Right atrium auricular region (tissue), 2 donors: Measurements from ENCODE around the gene KIFAP3. TPM values are rescaled to one million over a fixed set of nuclear protein-coding genes. Genes with fewer than 3 reads are reported as not detected.

Source experiments
- DNase-seq: peaks from one replicate; pipeline ENCODE4 v3.0.0-alpha.2; 2019; ENCODE audit warnings: low spot score
- H3K27ac ChIP-seq, 2 donors: fragments of 200-600 bp; sonication (generic); 1 replicate in 1 of 2; 2 replicates in 1 of 2; pipeline ENCODE4 v1.5.1; 2016 to 2019
- H3K27me3 ChIP-seq, 2 donors: fragments of 200-600 bp; sonication (generic); one replicate each; pipeline versions ENCODE4 v1.5.1 to v1.6.0; 2017 to 2019
- H3K36me3 ChIP-seq: fragments of 200-600 bp; sonication (generic); one replicate; pipeline ENCODE4 v1.5.1; 2016
- H3K4me1 ChIP-seq, 2 donors: fragments of 200-600 bp; sonication (generic); one replicate each; pipeline versions ENCODE4 v1.5.1 to v1.6.0; 2017 to 2019
- H3K4me3 ChIP-seq, 2 donors: fragments of 200-600 bp; sonication (generic); 1 replicate in 1 of 2; 2 replicates in 1 of 2; pipeline ENCODE4 v1.5.1; 2017 to 2019; ENCODE audit warnings: mild to moderate bottlenecking in 1 of 2, moderate library complexity in 1 of 2
- H3K9me3 ChIP-seq, 2 donors: fragments of 200-600 bp; sonication (generic); one replicate each; pipeline ENCODE4 v1.5.1; 2019
- CTCF ChIP-seq, 2 donors: fragments of 200-600 bp; sonication (generic); IDR thresholded peaks; one replicate each; pipeline ENCODE4 v1.5.1; 2019; ENCODE audit warnings: antibody characterized with exemption in 2 of 2
- total RNA-seq, 2 donors: library from RNA; depleted of rRNA; stranded (reverse); fragments of >200 nt; gene quantifications; one replicate each; pipeline ENCODE4 v1.1.0, GENCODE V29; 2016

The KIFAP3 gene
- total RNA-seq, 2 donors from 2014 or later: 52.3 to 62.2 TPM

GRCh38 chr1:169892176-169892926, 182.1 kb downstream of the KIFAP3 start:
- no peak for TF ChIP-seq CTCF (IDR thresholded peaks at IDR 0.05)
- H3K36me3 ChIP-seq: peaks cover 13% of the 10 kb centered on the region

GRCh38 chr1:169891539-169891885, 183.0 kb downstream of the KIFAP3 start:
- Histone ChIP-seq H3K9me3 (no peaks in the 10 kb centered on the region), H3K4me3 (no peak overlapping the region), H3K36me3 (peaks cover 19% of the 10 kb centered on the region), H3K4me1 (peaks cover 0 to 27% of the 10 kb centered on the region in 2 donors), H3K27ac (no peak overlapping the region), H3K27me3 (no peaks in the 10 kb centered on the region)
- no peak for DNase-seq
- no peak for TF ChIP-seq CTCF (IDR thresholded peaks at IDR 0.05)

More at GRCh38 chr1:169892176-169892926, 182.1 kb downstream of the KIFAP3 start:
- Histone ChIP-seq H3K4me1 (peaks cover 0 to 27% of the 10 kb centered on the region in 2 donors), H3K27ac (peak overlapping the region; percentile 92 to 93), H3K27me3 (no peaks in the 10 kb centered on the region), H3K4me3 (peak overlapping the region; percentile 76 to 97), H3K9me3 (no peaks in the 10 kb centered on the region)
- DNase-seq: no peak

GRCh38 chr1:169890761-169891538, 183.5 kb downstream of the KIFAP3 start:
- no peaks in the 10 kb centered on the region for H3K9me3 ChIP-seq
- no peak overlapping the region for H3K4me3 ChIP-seq
- no peak for DNase-seq
- no peak for TF ChIP-seq CTCF (IDR thresholded peaks at IDR 0.05)
- peaks cover 0 to 27% of the 10 kb centered on the region in 2 donors for H3K4me1 ChIP-seq
- H3K36me3 ChIP-seq: peaks cover 24% of the 10 kb centered on the region
- H3K27ac ChIP-seq: no peak overlapping the region
- H3K27me3 ChIP-seq: no peaks in the 10 kb centered on the region

- no peaks in the 10 kb centered on the region for H3K9me3 ChIP-seq
- H3K27me3 ChIP-seq: no peaks in the 10 kb centered on the region
- no peak for DNase-seq
- peaks cover 29% of the 10 kb centered on the region for H3K36me3 ChIP-seq
- no peak overlapping the region for H3K27ac ChIP-seq
- TF ChIP-seq CTCF (IDR thresholded peaks at IDR 0.05): no peak
- H3K4me1 ChIP-seq: peaks cover 0 to 27% of the 10 kb centered on the region in 2 donors
- no peak overlapping the region for H3K4me3 ChIP-seq
These were observed 184.6 kb downstream of the KIFAP3 start for GRCh38 chr1:169889871-169890270.

GRCh38 chr1:169886931-169887330, 187.6 kb downstream of the KIFAP3 start:
- H3K4me3 ChIP-seq: no peak overlapping the region
- TF ChIP-seq CTCF (IDR thresholded peaks at IDR 0.05): no peak

More at GRCh38 chr1:169886931-169887330, 187.6 kb downstream of the KIFAP3 start:
- Histone ChIP-seq H3K9me3 (no peaks in the 10 kb centered on the region), H3K4me1 (peaks cover 0 to 15% of the 10 kb centered on the region in 2 donors), H3K36me3 (peaks cover 35% of the 10 kb centered on the region), H3K27ac (no peak overlapping the region), H3K27me3 (no peaks in the 10 kb centered on the region)
- no peak for DNase-seq
